CD4-positive, alpha-beta T cell (primary cell): ENCODE data around the gene SYTL3. TPM values are rescaled to one million over a fixed set of nuclear protein-coding genes. Genes with fewer than 3 reads are reported as not detected.

Source experiments
- ATAC-seq: fragments of 200-7000 bp; cut with Tn5 transposase; one replicate; pipeline ENCODE4 v1.10.0; 2022; ENCODE audit warnings: mild to moderate bottlenecking; ENCODE audit not compliant: poor library complexity
- CTCF ChIA-PET: fragments of 350-600 bp; sonication (Branson Sonifier 250); formaldehyde crosslinking; loops from one replicate; lab custom pipeline; 2021; ENCODE audit warnings: antibody characterized with exemption, inconsistent platforms; lab: Charles Lee
- POLR2A ChIA-PET: fragments of 350-600 bp; sonication (Branson Sonifier 250); formaldehyde crosslinking; loops from one replicate; lab custom pipeline; 2021; ENCODE audit warnings: antibody characterized with exemption, inconsistent platforms; lab: Charles Lee
- DNase-seq, 14 experiments: peaks; one replicate each; pipeline ENCODE4 v3.0.0-alpha.2; 2013 to 2020; ENCODE audit warnings: mixed read lengths in 2 of 14
- H3K27ac ChIP-seq, 2 donors: one replicate each; pipeline versions ENCODE4 v1.5.1 to v1.7.0; 2013; ENCODE audit warnings: low read length in 2 of 2, low read depth in 1 of 2, mild to moderate bottlenecking in 1 of 2
- H3K27me3 ChIP-seq, 2 experiments: 1 replicate in 1 of 2; 2 replicates in 1 of 2; pipeline versions ENCODE4 v1.6.1 to v1.7.0; 2013; ENCODE audit warnings: low read length in 2 of 2, control low read depth in 1 of 2, mild to moderate bottlenecking in 1 of 2, moderate library complexity in 1 of 2; ENCODE audit not compliant: insufficient read depth in 2 of 2, control insufficient read depth in 1 of 2
- H3K36me3 ChIP-seq: one replicate; pipeline ENCODE4 v1.6.1; 2013; ENCODE audit warnings: low read length, control low read depth; ENCODE audit not compliant: insufficient read depth
- H3K4me1 ChIP-seq: one replicate; pipeline ENCODE4 v1.6.1; 2013; ENCODE audit warnings: low read length, control low read depth; ENCODE audit not compliant: insufficient read depth
- H3K4me3 ChIP-seq: one replicate; pipeline ENCODE4 v1.5.1; 2013; ENCODE audit warnings: mild to moderate bottlenecking, low read length, moderate library complexity
- H3K9me3 ChIP-seq, 2 experiments: 1 replicate in 1 of 2; 2 replicates in 1 of 2; pipeline versions ENCODE4 v1.6.1 to v1.7.0; 2013; ENCODE audit warnings: low read length in 2 of 2, mild to moderate bottlenecking in 2 of 2, control low read depth in 1 of 2, moderate library complexity in 1 of 2; ENCODE audit not compliant: control insufficient read depth in 1 of 2, insufficient read depth in 1 of 2
- H3K27ac Mint-ChIP-seq: one replicate; pipeline ENCODE4 v1.8.0; 2020; ENCODE audit warnings: mixed read lengths
- H3K27me3 Mint-ChIP-seq: one replicate; pipeline ENCODE4 v1.8.0; 2021; ENCODE audit warnings: mixed read lengths
- H3K36me3 Mint-ChIP-seq: one replicate; pipeline ENCODE4 v1.8.0; 2021; ENCODE audit warnings: low read depth, mixed read lengths
- H3K4me1 Mint-ChIP-seq: one replicate; pipeline ENCODE4 v1.8.0; 2021; ENCODE audit warnings: low read depth, mixed read lengths
- H3K4me3 Mint-ChIP-seq: one replicate; pipeline ENCODE4 v1.8.0; 2020; ENCODE audit warnings: mild to moderate bottlenecking, mixed read lengths
- H3K9me3 Mint-ChIP-seq: one replicate; pipeline ENCODE4 v1.8.0; 2020; ENCODE audit warnings: mixed read lengths
- CTCF ChIP-seq: fragments of 200-600 bp; IDR thresholded peaks from one replicate; pipeline ENCODE4 v1.8.0; 2022; ENCODE audit warnings: antibody characterized with exemption, mild to moderate bottlenecking
- intact Hi-C, 2 experiments: fragments of 100-400 bp; cut with DNase I in 1 of 2; cut with micrococcal nuclease in 1 of 2; formaldehyde crosslinking; loops; one replicate each; pipeline versions ENCODE4 v1.15.1 to v1.9.0; 2023 to 2025; cut with DNase I, micrococcal nuclease
- total RNA-seq, 174 experiments: library from RNA in 2 of 174; stranded (reverse) in 2 of 174; gene quantifications; one replicate each; pipeline ENCODE4 v1.2.3 and lab custom pipeline; 2021 to 2026

The SYTL3 gene
- total RNA-seq, 2 experiments from 2014 or later = 41.2 to 42.7 TPM

GRCh38 chr6:158717341-158718330 is 67.8 kb downstream of the SYTL3 start:
- Mint-ChIP-seq H3K4me3 (peak overlapping the region; percentile 26), H3K36me3 (peaks cover 66% of the 10 kb centered on the region), H3K27ac (peak overlapping the region; percentile 40), H3K4me1 (peaks cover 41% of the 10 kb centered on the region), H3K9me3 (no peaks in the 10 kb centered on the region), H3K27me3 (no peaks in the 10 kb centered on the region)
- Histone ChIP-seq H3K27ac (peak overlapping the region; percentile 35 to 73), H3K4me3 (no peak overlapping the region), H3K27me3 (no peaks in the 10 kb centered on the region), H3K4me1 (peaks cover 70% of the 10 kb centered on the region), H3K9me3 (no peaks in the 10 kb centered on the region), H3K36me3 (peaks cover 26% of the 10 kb centered on the region)
- ChIA-PET POLR2A (no interaction called here), CTCF (interaction anchor here (0.8 to 1.3 kb wide), 3 partner anchors 13 to 25 kb away, joined by 3 to 5 read pairs (median 4); no protein-coding TSS in a partner anchor)
- no peak for ATAC-seq
- intact Hi-C loops = loop anchor here (10.0 kb wide), 2 partner anchors 57 to 77 kb away; no protein-coding TSS in a partner anchor
- TF ChIP-seq CTCF = no peak
- peak in 2 of 14 experiments; percentile 26 to 79 for DNase-seq

GRCh38 chr6:158718461-158719046 is 68.7 kb downstream of the SYTL3 start:
- H3K36me3 Mint-ChIP-seq = peaks cover 61% of the 10 kb centered on the region
- peak in 2 of 14 experiments; percentile 17 to 20 for DNase-seq
- H3K9me3 Mint-ChIP-seq = no peaks in the 10 kb centered on the region
- Histone ChIP-seq H3K4me3 (no peak overlapping the region), H3K27me3 (no peaks in the 10 kb centered on the region), H3K4me1 (peaks cover 64% of the 10 kb centered on the region), H3K36me3 (peaks cover 25% of the 10 kb centered on the region), H3K27ac (peak overlapping the region in 1 of 2 donors; percentile 73), H3K9me3 (no peaks in the 10 kb centered on the region)
- ChIA-PET CTCF (interaction anchor here (1.0 to 1.3 kb wide), 2 partner anchors 14 to 24 kb away, joined by 4 to 5 read pairs; no protein-coding TSS in a partner anchor), POLR2A (no interaction called here)
- no peaks in the 10 kb centered on the region for H3K27me3 Mint-ChIP-seq
- no peak overlapping the region for H3K27ac Mint-ChIP-seq
- TF ChIP-seq CTCF = no peak
- no peak for ATAC-seq
- H3K4me1 Mint-ChIP-seq = peaks cover 41% of the 10 kb centered on the region
- intact Hi-C loops = loop anchor here (10.0 kb wide), 2 partner anchors 56 to 76 kb away; no protein-coding TSS in a partner anchor
- no peak overlapping the region for H3K4me3 Mint-ChIP-seq

- TF ChIP-seq CTCF = no peak
- Histone ChIP-seq H3K4me3 (no peak overlapping the region), H3K27ac (no peak overlapping the region), H3K36me3 (peaks cover 24% of the 10 kb centered on the region), H3K4me1 (peaks cover 48% of the 10 kb centered on the region), H3K27me3 (no peaks in the 10 kb centered on the region), H3K9me3 (no peaks in the 10 kb centered on the region)
- no peak overlapping the region for H3K27ac Mint-ChIP-seq
- H3K9me3 Mint-ChIP-seq = no peaks in the 10 kb centered on the region
- DNase-seq (no peak), ATAC-seq (no peak)
- H3K4me3 Mint-ChIP-seq = no peak overlapping the region
- H3K36me3 Mint-ChIP-seq = peaks cover 57% of the 10 kb centered on the region
- H3K4me1 Mint-ChIP-seq = peaks cover 32% of the 10 kb centered on the region
- CTCF ChIA-PET = interaction anchor here (0.6 kb wide), 1 partner anchor 108 kb away, joined by 3 read pairs; no protein-coding TSS in a partner anchor
- H3K27me3 Mint-ChIP-seq = no peaks in the 10 kb centered on the region
- intact Hi-C loops = no loop called here
- POLR2A ChIA-PET = no interaction called here
Measured at GRCh38 chr6:158722176-158722729, 72.4 kb downstream of the SYTL3 start.
